Measurements from ENCODE around the gene UBB. TPM values are rescaled to one million over a fixed set of nuclear protein-coding genes. Genes with fewer than 3 reads are reported as not detected.
"Not testable (repeated sequence)": the region's sequence is repeated elsewhere in the genome, so short reads cannot be mapped to it uniquely, and the experiment has no call there.

Gene UBB
- total and polyA plus RNA-seq, 2 experiments from 2014 or later = 1,250 to 2,041 TPM

DNA sequence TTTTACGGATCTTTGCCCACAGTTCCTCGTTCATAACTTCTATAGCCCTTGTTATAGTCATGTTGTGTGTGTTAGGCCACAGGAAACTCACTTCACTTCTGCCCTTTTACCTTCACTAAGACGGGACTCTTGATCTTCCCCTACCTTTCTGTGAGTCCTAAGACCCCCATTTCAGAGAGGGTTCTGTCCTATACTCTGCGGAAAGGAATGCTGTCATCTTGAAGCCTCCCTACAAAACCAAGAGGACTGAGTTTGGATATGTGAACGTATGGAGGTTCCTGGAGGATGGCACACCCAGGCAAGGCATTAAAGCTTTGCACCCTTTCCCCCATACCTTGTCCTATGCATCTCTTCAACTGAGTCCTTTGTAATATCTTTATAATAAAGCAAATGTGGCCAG is 3.7 kb downstream of the UBB start:
- peaks cover 13% of the 10 kb centered on the region for H3K4me1 ChIP-seq (ENCODE audit: insufficient read depth)
- H3K9me2 ChIP-seq (replicated peaks; ENCODE audit: insufficient read depth) = no peaks in the 10 kb centered on the region
- H3K27me3 ChIP-seq = no peaks in the 10 kb centered on the region
- H3K27ac ChIP-seq = no peak overlapping the region
- no peak for DNase-seq (ENCODE audit: low spot score)
- peaks cover 8% of the 10 kb centered on the region for H3K36me3 ChIP-seq (replicated peaks; ENCODE audit: insufficient read depth, low read depth)
- H3K4me3 ChIP-seq = no peak overlapping the region
- no peak overlapping the region for H2AFZ ChIP-seq
- no peak overlapping the region for H3K4me2 ChIP-seq
- peaks cover 30% of the 10 kb centered on the region for H4K20me1 ChIP-seq (ENCODE audit: insufficient read depth, poor library complexity, severe bottlenecking)
- TF ChIP-seq EZH2phosphoT487 (IDR thresholded peaks at IDR 0.05; ENCODE audit: low read depth, severe bottlenecking, unreplicated experiment) = no peak
- no peak for TF ChIP-seq EZH2 (IDR thresholded peaks at IDR 0.05; ENCODE audit: borderline replicate concordance)
- TF ChIP-seq, protein P1, sequence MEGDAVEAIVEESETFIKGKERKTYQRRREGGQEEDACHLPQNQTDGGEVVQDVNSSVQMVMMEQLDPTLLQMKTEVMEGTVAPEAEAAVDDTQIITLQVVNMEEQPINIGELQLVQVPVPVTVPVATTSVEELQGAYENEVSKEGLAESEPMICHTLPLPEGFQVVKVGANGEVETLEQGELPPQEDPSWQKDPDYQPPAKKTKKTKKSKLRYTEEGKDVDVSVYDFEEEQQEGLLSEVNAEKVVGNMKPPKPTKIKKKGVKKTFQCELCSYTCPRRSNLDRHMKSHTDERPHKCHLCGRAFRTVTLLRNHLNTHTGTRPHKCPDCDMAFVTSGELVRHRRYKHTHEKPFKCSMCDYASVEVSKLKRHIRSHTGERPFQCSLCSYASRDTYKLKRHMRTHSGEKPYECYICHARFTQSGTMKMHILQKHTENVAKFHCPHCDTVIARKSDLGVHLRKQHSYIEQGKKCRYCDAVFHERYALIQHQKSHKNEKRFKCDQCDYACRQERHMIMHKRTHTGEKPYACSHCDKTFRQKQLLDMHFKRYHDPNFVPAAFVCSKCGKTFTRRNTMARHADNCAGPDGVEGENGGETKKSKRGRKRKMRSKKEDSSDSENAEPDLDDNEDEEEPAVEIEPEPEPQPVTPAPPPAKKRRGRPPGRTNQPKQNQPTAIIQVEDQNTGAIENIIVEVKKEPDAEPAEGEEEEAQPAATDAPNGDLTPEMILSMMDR (IDR thresholded peaks at IDR 0.05; ENCODE audit: poor library complexity) = no peak
- 91% methylated on average over 5 of the region's 5 CpGs for WGBS (ENCODE audit: low lambda C conversion rate, missing lambda C conversion rate)
- peaks cover 35% of the 10 kb centered on the region for H3K79me2 ChIP-seq
- H3K9me3 ChIP-seq (ENCODE audit: low read depth) = no peaks in the 10 kb centered on the region

DNA sequence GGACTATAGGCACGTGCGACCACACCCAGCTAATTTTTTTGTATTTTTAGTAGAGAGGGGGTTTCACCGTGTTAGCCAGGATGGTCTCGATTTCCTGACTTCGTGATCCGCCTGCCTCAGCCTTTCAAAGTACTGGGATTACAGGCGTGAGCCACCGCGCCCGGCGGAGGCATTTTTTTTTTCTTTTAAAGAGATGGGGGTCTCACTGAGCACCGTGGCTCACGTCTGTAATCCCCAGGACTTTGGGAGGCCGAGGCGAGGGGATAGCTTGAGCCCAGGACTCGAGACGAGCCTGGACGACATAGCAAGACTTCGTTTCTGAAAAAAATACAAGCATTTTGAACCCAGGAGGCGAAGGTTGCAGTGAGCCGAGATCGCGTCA is 5.2 kb downstream of the UBB start:
- Histone ChIP-seq H3K4me2 (peak overlapping the region; percentile 83), H2AFZ (peak overlapping the region; percentile 91), H3K79me2 (peaks cover 35% of the 10 kb centered on the region), H4K20me1 (ENCODE audit: insufficient read depth, poor library complexity, severe bottlenecking) (peaks cover 30% of the 10 kb centered on the region), H3K27ac (peak overlapping the region; percentile 78), H3K4me1 (ENCODE audit: insufficient read depth) (peaks cover 13% of the 10 kb centered on the region)
- H3K9me2 ChIP-seq (replicated peaks; ENCODE audit: insufficient read depth); H3K9me3 ChIP-seq (ENCODE audit: low read depth); H3K4me3 ChIP-seq; H3K36me3 ChIP-seq (replicated peaks; ENCODE audit: insufficient read depth, low read depth); H3K27me3 ChIP-seq; DNase-seq (ENCODE audit: low spot score): not testable (repeated sequence)
- 56% methylated on average over 22 of the region's 23 CpGs for WGBS (ENCODE audit: low lambda C conversion rate, missing lambda C conversion rate)

DNA sequence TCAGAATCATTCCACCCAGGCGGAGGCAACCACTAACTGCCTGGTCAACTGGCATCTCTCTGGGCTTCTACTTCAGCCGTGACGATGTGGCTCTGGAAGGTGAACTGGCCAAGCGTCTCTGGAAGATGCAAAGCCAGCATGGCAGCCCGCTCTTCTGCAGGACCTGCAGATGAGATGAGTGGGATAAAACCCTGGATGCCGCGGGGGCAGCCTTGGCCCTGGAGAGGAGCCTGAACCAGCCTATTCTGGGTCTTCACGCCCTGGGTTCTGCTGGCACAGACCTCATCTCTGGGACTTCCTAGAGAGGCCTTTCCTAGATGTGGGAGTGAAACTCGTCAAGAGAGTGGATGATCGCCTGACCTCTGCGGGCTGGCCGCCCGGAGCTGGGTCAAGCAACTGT is 10.6 kb downstream of the UBB start:
- no peaks in the 10 kb centered on the region for H3K36me3 ChIP-seq (replicated peaks; ENCODE audit: insufficient read depth, low read depth)
- TF ChIP-seq EZH2 (IDR thresholded peaks at IDR 0.05; ENCODE audit: borderline replicate concordance) (no peak), EZH2phosphoT487 (IDR thresholded peaks at IDR 0.05; ENCODE audit: low read depth, severe bottlenecking, unreplicated experiment) (no peak)
- TF ChIP-seq, protein P1 (IDR thresholded peaks at IDR 0.05; ENCODE audit: poor library complexity) = no peak
- H3K4me3 ChIP-seq = no peak overlapping the region
- WGBS (ENCODE audit: low lambda C conversion rate, missing lambda C conversion rate) = 96% methylated on average over 13 of the region's 13 CpGs
- no peaks in the 10 kb centered on the region for H3K9me3 ChIP-seq (ENCODE audit: low read depth)
- no peak for DNase-seq (ENCODE audit: low spot score)
- no peaks in the 10 kb centered on the region for H3K9me2 ChIP-seq (replicated peaks; ENCODE audit: insufficient read depth)
- H4K20me1 ChIP-seq (ENCODE audit: insufficient read depth, poor library complexity, severe bottlenecking) = no peaks in the 10 kb centered on the region
- no peaks in the 10 kb centered on the region for H3K4me1 ChIP-seq (ENCODE audit: insufficient read depth)
- H3K27ac ChIP-seq = no peak overlapping the region
- H3K27me3 ChIP-seq = no peaks in the 10 kb centered on the region
- H2AFZ ChIP-seq = no peak overlapping the region
- H3K4me2 ChIP-seq = no peak overlapping the region
- no peaks in the 10 kb centered on the region for H3K79me2 ChIP-seq

DNA sequence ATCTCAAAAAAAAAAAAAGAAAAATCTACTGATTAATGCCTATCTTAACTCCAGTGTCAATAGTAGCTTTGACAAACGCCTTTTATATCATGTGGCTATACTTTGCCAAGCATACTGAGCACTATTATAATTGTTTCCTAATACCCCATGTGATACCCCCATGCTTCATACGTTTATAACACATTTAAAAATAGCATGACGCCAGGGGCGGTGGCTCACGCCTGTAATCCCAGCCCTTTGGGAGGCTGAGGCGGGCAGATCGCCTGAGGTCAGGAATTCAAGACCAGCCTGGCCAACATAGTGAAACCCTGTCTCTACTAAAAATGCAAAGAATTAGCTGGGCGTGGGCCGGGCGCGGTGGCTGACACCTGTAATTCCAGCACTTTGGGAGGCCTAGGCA is 11.6 kb downstream of the UBB start:
- not testable (repeated sequence) for H4K20me1 ChIP-seq (ENCODE audit: insufficient read depth, poor library complexity, severe bottlenecking); H3K9me2 ChIP-seq (replicated peaks; ENCODE audit: insufficient read depth); H3K4me1 ChIP-seq (ENCODE audit: insufficient read depth); H3K27me3 ChIP-seq; H3K4me3 ChIP-seq; H3K9me3 ChIP-seq (ENCODE audit: low read depth); H3K4me2 ChIP-seq; H3K36me3 ChIP-seq (replicated peaks; ENCODE audit: insufficient read depth, low read depth); H2AFZ ChIP-seq; H3K79me2 ChIP-seq; DNase-seq (ENCODE audit: low spot score); H3K27ac ChIP-seq
- WGBS (ENCODE audit: low lambda C conversion rate, missing lambda C conversion rate) = 91% methylated on average over 11 of the region's 11 CpGs

DNA sequence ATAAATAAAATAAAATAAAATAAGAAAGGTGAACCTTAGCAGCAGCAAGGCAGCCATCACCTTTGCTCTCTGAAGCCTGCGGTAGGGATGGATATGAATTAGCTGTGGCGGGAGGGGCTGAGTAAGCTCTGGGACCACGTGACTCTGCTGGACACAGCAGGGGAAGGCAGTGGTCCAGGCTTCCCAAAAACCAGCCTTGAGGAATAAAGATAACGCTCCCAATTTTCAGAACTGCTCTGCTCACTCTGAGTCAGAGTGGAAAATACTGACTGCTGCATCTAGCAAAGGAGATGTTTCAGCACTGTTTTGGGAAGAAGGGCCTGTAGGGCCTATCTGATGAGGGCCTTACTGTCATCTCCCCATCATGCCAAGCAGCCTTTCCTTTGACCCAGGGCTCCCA is 15.0 kb downstream of the UBB start:
- not testable (repeated sequence) for H3K4me1 ChIP-seq (ENCODE audit: insufficient read depth); H3K9me2 ChIP-seq (replicated peaks; ENCODE audit: insufficient read depth); H2AFZ ChIP-seq; H3K9me3 ChIP-seq (ENCODE audit: low read depth); H3K4me3 ChIP-seq; DNase-seq (ENCODE audit: low spot score); H3K27me3 ChIP-seq; H3K79me2 ChIP-seq; H4K20me1 ChIP-seq (ENCODE audit: insufficient read depth, poor library complexity, severe bottlenecking); H3K36me3 ChIP-seq (replicated peaks; ENCODE audit: insufficient read depth, low read depth); H3K27ac ChIP-seq; H3K4me2 ChIP-seq
- 63% methylated on average over 4 of the region's 4 CpGs for WGBS (ENCODE audit: low lambda C conversion rate, missing lambda C conversion rate)

DNA sequence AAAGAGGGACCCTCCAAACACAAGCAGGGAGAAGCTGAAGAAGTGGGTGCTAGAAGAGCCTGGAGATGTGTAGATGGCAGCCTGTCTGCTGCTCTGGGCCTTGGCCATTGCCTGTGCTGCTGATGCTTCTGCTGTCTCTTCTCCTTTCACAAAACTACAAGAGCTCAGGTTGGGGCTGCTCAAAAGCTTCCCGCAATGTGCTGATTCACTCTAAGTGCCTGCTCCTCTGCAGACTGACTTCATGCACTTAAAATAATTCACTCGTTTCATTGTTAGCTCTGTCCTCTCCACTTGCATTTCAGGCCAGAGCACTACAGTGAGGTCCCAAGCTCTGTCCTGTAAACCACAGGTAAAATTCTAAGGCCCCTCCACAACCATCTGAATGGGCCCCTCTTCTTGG is 15.8 kb downstream of the UBB start:
- H3K27ac ChIP-seq; H2AFZ ChIP-seq; H3K9me3 ChIP-seq (ENCODE audit: low read depth); H3K36me3 ChIP-seq (replicated peaks; ENCODE audit: insufficient read depth, low read depth); H3K4me2 ChIP-seq; H3K4me1 ChIP-seq (ENCODE audit: insufficient read depth); H3K27me3 ChIP-seq; DNase-seq (ENCODE audit: low spot score); H3K9me2 ChIP-seq (replicated peaks; ENCODE audit: insufficient read depth); H3K79me2 ChIP-seq; H3K4me3 ChIP-seq; H4K20me1 ChIP-seq (ENCODE audit: insufficient read depth, poor library complexity, severe bottlenecking): not testable (repeated sequence)
- 74% methylated on average over 2 of the region's 2 CpGs for WGBS (ENCODE audit: low lambda C conversion rate, missing lambda C conversion rate)

All from hepatocyte (in vitro differentiated cells).